HG03103 (cell line): Measurements from ENCODE around the gene HAUS3.

ENCODE experiments used
- ATAC-seq: cut with Tn5 transposase; IDR thresholded peaks from one replicate; pipeline ENCODE4 v1.9.1; 2021; ENCODE audit warnings: low read depth; ENCODE audit not compliant: unreplicated experiment

The HAUS3 gene

DNA sequence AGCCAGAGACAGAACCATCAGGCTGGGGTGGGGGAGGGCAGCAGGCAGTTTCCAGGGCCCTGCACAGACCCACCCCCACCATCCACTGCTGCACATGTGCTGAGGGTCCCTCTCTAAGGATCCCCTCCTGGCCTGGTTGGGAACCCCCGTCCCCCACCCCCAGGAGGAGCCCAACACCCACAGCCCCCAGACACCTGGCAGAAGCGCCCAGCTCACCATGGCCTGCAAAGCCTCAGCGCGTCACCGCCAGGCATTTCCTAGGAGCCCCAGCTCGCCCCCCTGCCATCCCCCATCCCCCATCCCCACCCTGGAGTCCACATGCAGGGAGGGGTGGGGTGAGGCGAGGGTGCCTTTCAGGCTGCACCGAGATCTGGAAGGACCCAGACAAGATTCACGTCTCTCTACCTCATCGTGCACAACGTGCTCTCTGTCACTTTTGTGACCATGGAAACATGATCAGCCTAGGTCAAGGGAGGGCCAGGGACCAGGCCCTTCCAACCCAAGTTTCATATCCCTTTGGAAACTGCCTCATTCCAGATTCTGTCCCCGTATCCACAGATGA, 10.7 kb upstream of the HAUS3 start:
- no peak for ATAC-seq

DNA sequence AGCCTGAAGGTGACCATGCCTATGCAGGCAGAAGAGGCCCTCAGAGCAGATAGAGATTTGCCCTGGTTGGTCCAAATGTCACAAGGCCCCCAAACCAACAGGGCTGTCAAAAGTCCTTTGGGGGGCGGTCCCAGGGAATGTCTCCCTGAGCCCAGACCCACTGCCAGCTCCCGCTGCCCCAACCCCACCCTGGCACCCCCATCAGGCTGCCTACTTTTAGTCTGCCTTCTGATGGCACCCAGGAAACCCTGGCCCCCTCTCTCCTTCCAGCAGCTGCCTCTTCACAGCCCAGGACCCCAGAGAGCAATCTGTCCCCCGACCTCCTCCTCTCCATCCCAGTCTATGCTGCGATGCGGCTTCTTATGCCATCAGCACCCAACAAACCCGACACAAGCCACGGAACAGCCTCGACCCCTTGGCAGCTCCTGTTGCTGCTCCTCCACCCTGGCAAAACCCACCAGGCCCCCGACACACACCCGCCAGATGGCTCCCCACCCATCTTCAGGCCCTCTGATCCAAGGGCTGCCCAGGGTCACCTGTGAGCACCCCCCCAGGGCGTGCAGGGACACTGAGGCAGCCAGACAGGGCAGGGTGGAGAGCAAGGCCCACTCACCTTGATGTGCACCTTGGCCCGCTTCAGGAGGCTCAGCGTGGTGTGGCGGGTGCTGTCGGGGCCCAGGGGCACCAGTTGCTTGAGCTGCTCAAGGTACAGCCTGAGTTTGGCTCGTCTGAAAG, 10.0 kb upstream of the HAUS3 start:
- no peak for ATAC-seq

DNA sequence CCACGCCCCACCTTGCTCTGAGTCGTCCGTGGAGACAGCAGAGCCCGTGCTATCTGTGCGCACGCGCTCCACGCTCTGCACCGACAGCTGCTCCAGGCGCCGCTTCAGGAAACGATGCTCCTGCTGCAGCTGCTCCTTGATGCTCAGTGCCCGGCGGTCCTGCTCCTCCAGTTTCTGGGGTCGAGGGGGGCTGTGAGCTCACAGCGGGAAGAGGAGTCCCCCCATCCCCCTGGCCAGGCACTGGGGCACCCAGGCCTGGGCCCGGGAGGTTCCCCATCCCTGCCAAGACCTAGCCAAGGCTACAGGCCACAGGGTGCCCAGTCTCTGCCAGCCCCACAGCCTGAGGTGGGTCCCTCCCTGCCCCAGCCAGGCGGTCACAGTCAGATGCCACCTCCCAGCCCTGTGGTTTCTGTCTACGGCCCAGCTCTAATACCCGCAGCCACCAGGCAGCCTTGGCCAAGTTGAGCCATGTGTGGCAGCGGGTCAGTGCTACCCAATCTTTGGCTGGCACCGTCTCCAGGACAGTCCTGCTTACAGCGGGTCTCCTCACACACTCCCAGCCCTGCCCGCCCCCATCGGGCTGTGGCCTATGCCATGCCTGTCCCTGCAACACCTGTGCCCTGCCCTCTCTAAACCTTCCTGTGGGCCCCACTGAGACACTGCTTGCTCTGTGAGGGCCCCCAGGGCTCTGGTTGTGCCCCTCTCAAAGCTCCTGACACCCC, 9.3 kb upstream of the HAUS3 start:
- ATAC-seq = no peak

DNA sequence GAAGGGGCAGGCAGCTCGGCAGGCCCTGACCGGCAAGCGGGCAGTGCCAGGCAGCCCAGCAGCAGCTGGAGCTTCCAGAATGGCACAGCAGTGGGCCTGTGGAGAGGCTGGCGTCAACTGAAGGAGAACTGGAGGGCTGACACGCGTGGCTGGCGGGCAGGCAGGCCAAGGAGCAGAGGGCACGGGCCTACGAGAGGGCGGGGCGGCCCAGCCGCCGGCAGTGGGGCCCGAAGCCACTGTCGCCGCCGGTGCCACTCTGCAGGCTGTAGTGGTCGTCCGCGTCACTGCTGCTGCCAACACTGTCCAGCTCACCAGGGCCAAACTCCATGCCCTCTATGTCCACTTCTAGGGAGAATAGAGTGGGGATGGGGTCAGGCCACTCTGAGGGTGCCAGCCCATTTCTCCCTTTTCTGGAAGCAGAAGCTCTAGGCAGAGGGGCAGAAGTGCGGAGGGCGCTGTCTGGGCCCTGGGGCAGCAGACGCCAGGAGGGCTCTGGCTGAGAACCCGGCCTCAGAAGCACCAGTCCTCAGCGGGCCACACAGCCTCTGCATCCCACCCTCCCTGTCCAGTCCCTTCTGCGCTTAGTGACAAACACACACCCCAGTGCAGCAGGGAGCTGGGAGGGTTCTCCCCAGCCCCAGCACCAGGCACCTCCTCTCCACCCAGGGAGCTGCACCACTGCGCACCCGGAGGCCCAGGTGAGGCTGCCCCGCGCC, 8.6 kb upstream of the HAUS3 start:
- no peak for ATAC-seq

DNA sequence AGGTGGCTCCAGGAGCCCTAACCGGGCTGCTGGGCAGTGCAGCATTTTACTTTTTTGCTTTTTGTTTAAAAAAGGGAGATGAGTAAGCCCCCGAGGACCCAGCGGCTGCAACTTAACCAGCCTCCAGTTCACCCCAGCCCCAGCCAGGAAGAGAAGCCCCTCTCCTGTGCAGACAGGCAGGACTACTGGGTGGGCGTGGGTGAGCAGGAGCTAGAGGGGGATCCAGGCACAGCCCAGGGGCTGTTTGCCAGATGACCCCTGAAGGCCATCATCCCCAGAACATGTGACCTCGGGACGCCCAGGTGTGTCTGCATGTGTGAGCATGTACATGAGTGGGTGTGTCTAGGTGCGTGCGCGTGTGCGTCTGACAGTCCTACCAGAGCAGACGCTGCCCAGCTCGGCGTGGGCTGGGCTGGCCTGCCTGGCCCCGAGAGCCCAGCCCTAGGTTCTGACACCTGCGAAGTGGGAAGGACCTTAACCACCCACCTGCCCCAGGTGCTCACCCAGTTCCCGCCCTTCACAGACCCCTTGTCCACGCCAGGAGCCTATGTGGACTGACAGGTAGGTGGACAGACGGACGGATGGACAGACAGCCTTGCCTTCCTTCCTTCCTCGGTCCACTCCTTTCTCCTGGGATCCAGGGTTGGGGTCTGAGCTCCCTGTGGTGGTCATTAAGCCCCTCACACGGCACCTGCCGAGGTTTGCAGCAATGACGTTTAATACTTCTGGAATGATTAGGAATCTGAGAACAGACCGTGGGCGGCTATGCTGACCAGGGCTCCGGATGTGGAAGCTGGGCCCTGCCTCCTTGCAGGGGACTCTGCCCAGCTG, 7.8 kb upstream of the HAUS3 start:
- ATAC-seq = no peak

DNA sequence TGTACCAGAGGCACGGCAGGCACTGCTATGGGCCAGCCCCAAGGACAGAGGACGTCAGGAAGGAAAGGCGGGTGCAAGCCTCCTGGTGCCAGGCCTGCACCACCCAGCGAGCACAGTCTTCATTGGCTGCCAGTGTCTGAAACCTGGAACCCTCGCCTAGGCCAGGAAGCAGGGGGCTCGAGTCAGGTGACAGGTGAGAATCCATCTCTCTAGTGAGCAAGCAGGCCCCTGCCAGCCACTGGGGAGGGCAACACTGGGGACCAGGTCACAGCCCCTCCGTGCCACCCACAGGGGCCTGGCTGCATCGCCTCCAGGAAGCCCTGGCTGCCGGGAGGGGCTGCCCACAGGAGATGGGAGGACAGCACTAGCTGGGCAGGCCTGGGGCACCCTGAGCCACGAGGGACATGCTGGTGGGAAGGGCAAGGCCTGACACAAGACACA, 6.9 kb upstream of the HAUS3 start:
- no peak for ATAC-seq

DNA sequence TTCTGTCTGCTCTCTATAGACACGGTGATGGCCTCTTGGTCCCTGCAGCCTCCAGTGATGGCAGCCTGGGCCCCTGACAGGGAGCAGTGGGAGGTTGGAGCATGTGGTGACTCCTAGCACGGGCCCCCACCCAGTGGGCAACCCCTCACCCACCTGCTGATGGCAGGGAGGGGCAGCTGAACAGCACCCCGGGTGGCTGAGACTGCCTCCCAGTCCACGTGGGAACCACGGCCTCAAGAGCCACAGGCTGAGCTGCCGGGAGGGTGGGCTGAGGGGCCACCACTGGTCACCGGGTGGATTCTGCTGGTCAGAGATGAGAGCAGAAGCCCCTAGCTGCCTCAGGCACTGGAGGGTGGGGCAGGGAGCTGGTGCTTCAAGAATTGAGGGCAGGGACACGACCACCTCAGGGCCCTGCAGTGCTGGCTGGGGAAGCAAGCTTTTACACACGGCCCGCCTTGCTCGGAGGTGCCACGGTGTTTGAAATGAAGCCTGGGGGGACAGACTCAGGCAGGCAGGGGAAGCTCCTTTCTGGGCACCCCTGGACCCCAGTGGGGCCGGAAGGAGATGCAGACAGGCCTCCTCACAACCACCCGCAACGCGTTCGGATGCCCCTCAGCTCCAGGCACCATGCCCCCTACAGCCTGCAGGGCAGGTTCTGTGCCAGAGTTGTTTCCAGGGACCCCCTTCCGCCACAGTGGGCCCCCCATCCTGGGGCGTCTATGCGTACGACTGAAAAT, 6.3 kb upstream of the HAUS3 start:
- no peak for ATAC-seq

DNA sequence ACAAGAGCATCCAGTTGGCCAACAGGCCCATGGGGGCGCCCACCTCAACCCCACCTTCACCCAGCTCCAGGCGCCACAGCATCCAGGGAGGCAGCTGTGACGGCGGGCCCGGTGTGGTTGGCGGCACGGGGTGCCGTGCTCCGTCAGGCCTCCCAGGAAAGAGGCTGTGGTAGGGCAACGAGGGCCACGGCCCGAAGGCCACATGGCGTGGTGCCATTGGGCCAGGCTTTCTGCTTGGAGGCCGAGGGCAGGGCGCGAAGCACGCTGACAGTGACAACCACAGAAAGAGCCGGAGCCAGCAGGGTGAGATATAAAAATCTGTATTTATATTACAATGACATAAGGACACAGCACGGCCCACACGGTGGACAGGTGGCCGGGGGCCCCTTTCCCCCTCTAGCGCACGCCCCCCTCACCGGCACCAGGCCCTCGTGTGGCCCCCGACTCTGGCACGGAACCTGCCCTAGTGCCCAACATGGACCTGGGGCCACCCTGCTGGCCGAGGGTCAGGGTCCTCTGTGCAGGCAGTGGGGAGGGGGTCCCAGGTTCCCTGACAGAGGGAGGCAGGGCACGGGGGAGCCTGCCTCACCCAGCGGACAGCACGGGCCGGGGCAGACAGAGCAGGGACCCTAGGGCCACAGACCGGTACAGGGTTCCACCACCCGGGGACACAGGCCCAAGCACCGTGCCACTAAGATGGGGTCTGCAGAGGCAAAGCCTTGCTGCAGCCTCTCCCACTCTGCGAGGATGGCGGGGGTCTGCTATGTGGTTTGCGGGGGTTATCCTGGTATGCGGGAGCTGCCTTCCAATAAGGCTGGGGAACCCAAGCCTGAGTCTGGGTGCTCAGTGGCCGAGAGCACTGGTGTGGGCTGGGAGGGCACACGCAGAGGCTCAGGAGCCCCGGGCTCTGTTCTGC, 5.5 kb upstream of the HAUS3 start:
- no peak for ATAC-seq

DNA sequence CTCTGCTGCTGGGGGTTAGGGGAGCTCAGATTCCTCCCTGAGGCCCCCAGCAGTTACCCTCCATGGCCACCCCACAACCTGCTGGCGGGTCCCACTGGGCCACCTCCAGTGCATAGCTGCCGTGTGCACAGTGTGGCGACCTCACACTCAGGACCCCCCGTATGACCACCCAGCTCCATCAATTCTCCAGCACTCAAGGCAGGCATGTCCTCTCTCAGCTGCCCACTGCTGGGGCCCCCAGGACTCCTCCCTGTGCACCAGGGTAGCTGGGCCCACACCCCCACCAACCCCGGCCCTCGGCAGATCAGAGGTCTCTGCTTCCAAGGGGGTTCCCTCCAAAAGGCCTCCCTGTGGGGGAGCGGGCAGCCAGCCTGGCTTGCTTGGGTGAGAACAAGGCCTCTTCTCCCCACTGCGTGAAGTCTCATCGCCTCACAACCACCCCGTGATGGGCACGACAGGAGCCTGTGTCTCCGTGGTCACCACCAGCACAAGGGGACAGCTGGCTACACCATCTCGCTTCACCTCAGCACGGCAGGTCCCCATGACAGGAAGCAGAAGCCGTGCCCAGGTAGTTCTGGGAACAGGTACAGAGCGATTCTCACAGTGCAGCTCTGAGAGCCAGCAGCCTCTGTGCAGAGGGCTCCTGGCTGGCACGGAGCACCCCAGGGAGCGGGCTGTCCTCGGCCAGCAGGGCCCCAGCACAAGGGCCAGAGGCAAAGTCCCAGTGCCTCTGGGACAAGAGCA, 4.6 kb upstream of the HAUS3 start:
- ATAC-seq = no peak

DNA sequence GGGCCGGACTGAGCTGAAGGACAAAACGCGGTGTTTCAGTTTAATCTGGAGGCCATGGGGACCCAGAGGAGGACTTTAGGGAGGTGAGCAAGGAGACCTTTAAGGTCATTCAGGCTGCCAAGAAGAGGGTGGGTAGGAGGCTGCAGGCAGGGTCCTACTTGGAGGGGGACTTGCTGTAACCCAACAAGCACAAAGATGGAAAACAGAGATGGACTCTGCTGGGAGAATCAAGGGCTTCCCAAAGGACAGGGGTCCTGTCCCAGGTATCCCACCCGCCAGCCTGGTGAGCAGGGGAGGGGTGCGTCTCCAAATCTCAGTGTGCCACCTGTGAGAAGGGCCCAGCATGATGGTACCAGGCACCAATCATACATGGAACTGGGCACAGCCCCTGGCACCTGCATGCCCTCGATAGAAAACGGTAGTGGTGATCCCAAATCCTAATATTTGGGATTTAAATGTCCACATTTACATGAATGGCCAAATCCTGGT, 3.9 kb upstream of the HAUS3 start:
- ATAC-seq = no peak

DNA sequence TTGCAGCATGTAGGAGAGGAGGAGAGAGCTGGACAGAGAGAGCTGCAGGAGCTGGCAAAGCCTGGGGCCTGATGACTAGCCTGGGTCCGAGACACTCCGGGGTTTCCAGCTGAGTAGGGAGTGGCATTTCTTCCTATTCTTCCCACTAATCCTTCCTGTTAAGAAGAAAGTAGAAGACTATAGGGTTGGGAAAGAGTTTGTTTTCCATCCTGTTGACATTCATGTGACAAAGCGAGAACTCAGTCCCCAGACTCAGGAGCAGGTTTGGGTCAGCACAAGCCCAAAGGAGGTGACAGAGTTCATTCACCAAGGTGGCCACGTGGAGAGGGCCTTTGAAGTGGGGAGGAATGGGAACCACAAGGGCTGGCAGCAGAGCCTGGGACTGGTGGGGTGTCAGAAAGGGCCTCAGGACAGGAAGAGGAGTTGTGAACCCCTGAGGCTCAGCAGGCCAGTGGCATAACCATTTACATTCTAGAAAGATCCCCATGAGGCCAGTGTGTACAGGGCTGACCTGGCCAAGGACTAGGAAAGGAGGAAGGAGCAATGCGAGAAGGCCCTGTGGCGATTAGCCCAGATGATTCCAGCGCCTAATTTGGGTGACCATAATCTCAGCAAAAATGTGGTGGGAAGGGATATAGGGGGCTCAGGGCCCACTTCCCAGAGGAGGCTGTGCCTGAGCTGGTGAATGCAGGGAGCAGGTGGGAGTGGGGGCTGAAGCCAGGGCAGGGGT, 3.3 kb upstream of the HAUS3 start:
- ATAC-seq = no peak

DNA sequence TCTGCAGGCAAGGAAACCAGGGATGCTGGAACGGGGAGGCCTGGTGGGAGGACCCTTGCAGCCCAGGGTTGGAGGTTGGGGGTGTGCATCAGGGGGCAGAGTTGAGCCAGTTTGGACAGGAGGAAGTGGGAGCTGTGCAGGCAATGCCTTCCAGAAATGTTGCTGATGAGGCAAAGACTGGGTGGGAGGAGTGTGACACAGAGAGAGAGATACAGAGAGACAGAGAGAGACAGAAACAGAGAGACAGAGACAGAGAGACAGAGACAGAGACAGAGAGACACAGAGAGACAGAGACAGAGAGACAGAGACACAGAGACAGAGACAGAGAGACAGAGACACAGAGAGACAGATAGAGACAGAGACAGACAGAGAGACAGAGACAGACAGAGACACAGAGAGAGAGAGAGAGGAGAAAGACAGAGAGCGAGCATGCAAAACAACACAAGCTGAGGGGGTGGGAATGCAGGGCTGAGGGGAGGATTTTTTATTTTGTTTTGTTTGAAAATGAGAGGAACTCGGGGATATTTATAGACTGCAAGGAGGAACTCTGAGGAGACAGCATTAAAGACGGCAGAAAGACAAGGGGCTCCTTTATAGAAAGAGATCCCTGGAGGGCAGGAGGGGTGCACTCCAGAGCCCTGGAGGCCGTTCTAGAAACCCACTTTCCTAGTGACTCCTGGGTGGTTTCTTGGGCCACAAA, 1.9 kb upstream of the HAUS3 start:
- no peak for ATAC-seq

DNA sequence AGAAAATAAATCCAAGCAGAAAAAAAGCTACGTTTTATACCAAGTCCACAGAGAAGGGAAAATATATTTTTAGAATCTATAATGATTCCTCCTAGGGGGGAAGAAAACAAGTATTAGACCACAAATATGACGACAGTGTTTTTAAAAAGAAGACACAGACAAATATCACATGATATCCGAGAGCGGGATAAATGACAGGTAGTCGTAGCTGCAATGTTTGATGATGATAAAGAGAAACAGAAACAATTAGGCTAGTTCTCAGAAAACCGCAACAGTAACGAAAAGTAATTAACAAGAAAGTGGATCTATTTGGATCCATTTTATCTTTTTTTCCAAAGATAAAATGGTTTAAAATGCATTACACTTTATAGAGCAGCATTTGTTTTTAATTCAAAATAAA, 918 bp downstream of the HAUS3 start:
- no peak for ATAC-seq

DNA sequence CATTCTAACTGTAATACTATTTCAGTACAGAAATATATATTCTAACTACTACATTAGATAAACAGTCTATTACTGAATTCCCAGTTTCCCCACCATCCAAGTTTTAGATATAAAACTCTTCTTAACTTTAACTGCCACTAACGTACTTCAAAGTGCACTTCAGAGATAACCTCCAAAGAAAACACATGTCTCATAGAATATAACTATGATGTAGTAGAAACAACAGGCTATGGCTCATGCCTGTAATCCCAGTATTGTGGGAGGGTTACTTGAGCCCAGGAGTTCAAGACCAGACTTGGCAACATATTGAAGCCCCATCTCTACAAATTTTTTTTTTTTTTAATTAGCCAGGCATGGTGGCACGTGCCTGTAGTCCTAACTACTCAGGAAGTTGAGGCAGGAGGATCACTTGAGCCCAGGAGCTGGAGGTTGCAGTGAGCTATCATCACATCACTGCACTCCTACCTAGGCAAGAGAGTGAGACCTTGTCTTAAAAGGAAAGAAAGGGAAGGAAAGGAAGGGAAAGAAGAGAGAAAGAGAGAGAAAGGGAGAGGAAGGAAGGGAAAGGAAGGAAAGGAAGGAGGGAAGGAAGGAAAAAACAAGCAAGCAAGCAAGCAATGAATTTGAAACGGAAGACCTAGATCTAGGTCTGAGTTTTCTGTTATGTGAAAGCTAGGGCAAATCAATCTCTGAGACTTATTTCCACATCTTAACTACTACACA, 4.8 kb downstream of the HAUS3 start:
- no peak for ATAC-seq

DNA sequence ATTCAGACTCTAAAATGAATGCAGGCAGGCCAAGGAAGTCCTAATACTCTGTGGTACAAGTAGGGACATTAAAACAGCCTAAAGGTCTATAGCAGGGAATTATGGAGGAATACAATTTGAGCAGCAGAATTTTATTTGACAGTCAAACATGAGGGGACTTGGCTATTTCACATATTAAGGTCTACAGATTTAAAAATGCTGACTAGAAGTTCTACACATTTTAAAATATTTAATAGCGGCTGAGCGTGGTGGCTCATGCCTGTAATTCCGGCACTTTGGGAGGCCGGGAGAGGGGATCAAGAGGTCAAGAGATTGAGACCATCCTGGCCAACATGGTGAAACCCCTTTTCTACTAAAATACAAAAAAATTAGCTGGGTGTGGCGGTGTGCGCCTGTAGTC, 10.8 kb downstream of the HAUS3 start:
- ATAC-seq = no peak

DNA sequence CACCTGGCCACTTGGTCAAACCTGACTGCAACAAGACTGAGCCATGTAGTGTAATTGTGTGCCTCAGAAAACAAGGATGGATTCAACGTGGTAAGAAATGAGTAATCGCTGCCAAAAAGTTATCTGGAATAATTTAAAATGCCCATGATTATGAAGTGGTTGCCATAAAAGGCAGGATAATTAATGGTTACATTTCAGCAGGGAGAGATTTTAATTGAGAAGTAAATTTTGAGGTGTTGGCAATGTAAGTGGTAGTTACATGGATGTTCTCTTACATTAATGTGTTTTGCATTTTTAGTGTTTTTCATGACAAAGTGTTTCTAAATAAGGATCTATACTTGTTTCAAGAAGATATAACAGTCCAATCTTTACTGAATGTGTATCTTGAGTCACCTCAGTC, 15.7 kb downstream of the HAUS3 start:
- no peak for ATAC-seq
